HepG2 (cell line): ENCODE results near the gene SLC19A3. TPM values are rescaled to one million over a fixed set of nuclear protein-coding genes. Genes with fewer than 3 reads are reported as not detected.
"Not testable (repeated sequence)": the region's sequence is repeated elsewhere in the genome, so short reads cannot be mapped to it uniquely, and the experiment has no call there.

Experiments used
- ATAC-seq: fragments of 200-7000 bp; cut with Tn5 transposase; 3 replicates; pipeline ENCODE4 v1.9.1; 2020; ENCODE audit warnings: mild to moderate bottlenecking, moderate library complexity
- BruUV-seq: library from RNA; stranded (reverse); fragments of 400-500 nt; replicated peaks from 2 replicates; lab custom pipeline; 2021; lab: Mats Ljungman, UMichigan
- CTCF ChIA-PET: fragments of 300-600 bp; formaldehyde crosslinking; extraction: SDS; loops from one replicate; lab custom pipeline; 2021; ENCODE audit warnings: low total read pairs, inconsistent platforms, low intra/inter-chr PET ratio; lab: Yijun Ruan, JAX
- POLR2A ChIA-PET: fragments of 350-600 bp; sonication (Branson Sonifier 250); formaldehyde crosslinking; loops from one replicate; lab custom pipeline; 2020; ENCODE audit warnings: antibody characterized with exemption, inconsistent platforms; lab: Yijun Ruan, JAX
- DNase-seq: peaks from one replicate; pipeline ENCODE4 v3.0.0-alpha.2; 2015; ENCODE audit warnings: low spot score
- FAIRE-seq: peaks from 3 replicates; lab custom pipeline; 2011; peaks lifted over from hg19 to GRCh38; lab: Jason Lieb, UNC
- H2AFZ ChIP-seq: one replicate; pipeline ENCODE4 v1.6.1; 2011; ENCODE audit warnings: low read length, inconsistent platforms
- H3K27ac ChIP-seq: fragments of 300-600 bp; 3 replicates; pipeline ENCODE4 v1.8.0; 2011; ENCODE audit warnings: mixed run types, mild to moderate bottlenecking, mixed read lengths, low read length, inconsistent platforms; ENCODE audit not compliant: insufficient read depth; ENCODE audit errors: extremely low read length
- H3K27me3 ChIP-seq, 2 experiments: fragments of 200-600 bp in 1 of 2; 2 replicates in 1 of 2; 3 replicates in 1 of 2; pipeline versions ENCODE4 v1.6.0 to v1.8.0; 2011; ENCODE audit warnings: low read length in 2 of 2, mild to moderate bottlenecking in 2 of 2, moderate library complexity in 2 of 2, inconsistent platforms in 1 of 2; ENCODE audit not compliant: insufficient read depth in 2 of 2, control insufficient read depth in 1 of 2
- H3K36me3 ChIP-seq, 2 experiments: fragments of 200-600 bp in 1 of 2; replicated peaks in 1 of 2; 2 replicates in 1 of 2; 3 replicates in 1 of 2; pipeline versions ENCODE4 v1.5.1 to v1.8.0; 2011; ENCODE audit warnings: low read length in 2 of 2, inconsistent platforms in 1 of 2; ENCODE audit not compliant: insufficient read depth in 2 of 2, control insufficient read depth in 1 of 2
- H3K4me1 ChIP-seq: 2 replicates; pipeline ENCODE4 v1.5.1; 2012; ENCODE audit warnings: low read length, inconsistent platforms; ENCODE audit not compliant: insufficient read depth
- H3K4me2 ChIP-seq: 2 replicates; pipeline ENCODE4 v1.6.0; 2011; ENCODE audit warnings: low read depth, low read length, inconsistent platforms
- H3K4me3 ChIP-seq, 3 experiments: fragments of 200-600 bp in 1 of 3; sonication (generic), shearing (Covaris generic) in 1 of 3; replicated peaks in 1 of 3; 2 replicates each; pipeline ENCODE4 v1.5.1; 2011 to 2016; ENCODE audit warnings: low read length in 3 of 3, inconsistent platforms in 2 of 3, low read depth in 2 of 3, mild to moderate bottlenecking in 2 of 3, control low read depth in 1 of 3, mixed read lengths in 1 of 3; ENCODE audit not compliant: insufficient read depth in 1 of 3
- H3K79me2 ChIP-seq: one replicate; pipeline ENCODE4 v1.6.1; 2011; ENCODE audit warnings: low read length, inconsistent platforms; ENCODE audit not compliant: insufficient read depth
- H3K9ac ChIP-seq: 2 replicates; pipeline ENCODE4 v1.6.0; 2011; ENCODE audit warnings: mild to moderate bottlenecking, low read depth, low read length, inconsistent platforms; ENCODE audit not compliant: insufficient read depth
- H3K9me3 ChIP-seq: 2 replicates; pipeline ENCODE4 v1.5.1; 2012; ENCODE audit warnings: mild to moderate bottlenecking, low read length
- H4K20me1 ChIP-seq: 2 replicates; pipeline ENCODE4 v1.6.0; 2011; ENCODE audit warnings: inconsistent platforms, mild to moderate bottlenecking, low read length, moderate library complexity; ENCODE audit not compliant: insufficient read depth
- CEBPZ ChIP-seq: IDR thresholded peaks from 2 replicates; pipeline ENCODE4 v1.6.1; 2012; ENCODE audit warnings: low read length, improper control_type of control experiment
- SP140L ChIP-seq: sonication (generic); formaldehyde crosslinking; IDR thresholded peaks from 2 replicates; pipeline ENCODE4 v1.4.0; 2020; ENCODE audit warnings: missing genetic modification reagents, borderline replicate concordance
- ZNF383 ChIP-seq: sonication (generic); formaldehyde crosslinking; IDR thresholded peaks from 2 replicates; pipeline ENCODE4 v1.4.0; 2020; ENCODE audit warnings: missing genetic modification reagents, mild to moderate bottlenecking, borderline replicate concordance
- ZNF580 ChIP-seq: IDR thresholded peaks from 2 replicates; pipeline ENCODE4 v1.6.1; 2016; ENCODE audit warnings: low read depth, borderline replicate concordance
- ZNF788 ChIP-seq: sonication (generic); formaldehyde crosslinking; IDR thresholded peaks from 2 replicates; pipeline ENCODE4 v1.5.0; 2020; ENCODE audit warnings: mild to moderate bottlenecking, missing genetic modification reagents, borderline replicate concordance
- WGBS: methylation state at CpG from one replicate; pipeline ENCODE4 v1.1.6; 2017; ENCODE audit warnings: low lambda C conversion rate; 5-methylcytosine and 5-hydroxymethylcytosine counted together
- in situ Hi-C: cut with HindIII; loops from 2 replicates; pipeline ENCODE4 v1.10.0; 2017; ENCODE audit warnings: low pct_unique_long_range_greater_than_20kb; ENCODE audit not compliant: extremely low pct_ligation_motif_present
- intact Hi-C: fragments of 100-400 bp; cut with micrococcal nuclease; formaldehyde crosslinking; loops from one replicate; pipeline ENCODE4 v1.10.0; 2022; ENCODE audit not compliant: unreplicated experiment
- polyA plus RNA-seq, 8 experiments: library from polyadenylated mRNA; depleted of rRNA in 3 of 8; stranded (reverse) in 7 of 8; unstranded in 1 of 8; fragments of >200 nt; fragmentation: Illumina TruSeq in 4 of 8; extraction: Trizol in 4 of 8; gene quantifications; 2 replicates each; pipeline versions ENCODE4 v1.2.1 to v1.2.3, GENCODE V29; 2011 to 2016; ENCODE audit warnings: low read depth in 4 of 8, missing spikeins in 1 of 8, mixed read lengths in 1 of 8; ENCODE audit not compliant: insufficient read depth in 1 of 8
- total RNA-seq, 5 experiments: library from RNA; depleted of rRNA; stranded (reverse); fragments of >200 nt; fragmentation: Illumina TruSeq; extraction: Trizol; gene quantifications; 2 replicates each; pipeline ENCODE4 v1.2.3, GENCODE V29; 2016; ENCODE audit warnings: low read depth in 1 of 5

The SLC19A3 gene
- total and polyA plus RNA-seq, 2 of the 13 experiments (the other 11 are each of a cell fraction or from before 2014, with no cell fraction given), result 2.3 to 5.2 TPM

DNA sequence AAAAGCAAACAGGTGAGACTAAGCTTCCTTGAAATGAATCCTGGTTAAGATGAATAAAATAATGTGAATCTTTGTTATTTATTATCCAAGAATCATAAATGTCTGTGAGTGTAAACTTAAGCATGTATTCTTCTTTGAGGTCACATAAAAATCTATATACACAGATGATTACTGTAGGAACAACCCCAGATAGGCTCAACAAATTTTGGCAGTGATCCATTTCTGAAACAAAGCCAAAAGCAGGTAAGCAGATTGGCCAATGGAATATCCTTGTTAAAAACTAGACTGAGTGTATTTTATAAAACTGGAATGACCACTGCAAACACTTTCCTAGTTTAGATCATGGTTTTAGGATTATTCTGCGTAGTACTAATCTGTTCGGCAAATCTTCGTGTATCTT, 39.9 kb downstream of the SLC19A3 start (continued):
- no peak for TF ChIP-seq ZNF383 (CRISPR knock-in tag)

DNA sequence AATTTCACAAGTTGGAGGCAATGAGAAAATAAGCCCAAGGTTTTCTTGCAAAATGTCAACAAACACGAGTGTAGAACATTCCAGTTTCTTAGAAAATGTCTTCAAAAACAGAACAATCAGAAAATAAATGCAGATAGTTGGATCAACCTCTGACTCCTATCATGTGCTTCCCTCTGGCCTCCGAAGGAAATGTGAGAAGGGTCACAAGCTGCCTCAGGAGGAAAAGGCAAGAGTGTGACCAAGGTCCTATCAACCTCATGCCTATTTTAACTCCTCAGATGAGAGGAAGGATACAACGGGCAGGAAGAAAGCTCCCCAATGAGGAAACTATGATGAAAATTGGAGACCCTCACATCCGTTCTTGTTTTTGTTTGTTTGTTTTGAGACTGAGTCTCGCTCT, 43.3 kb downstream of the SLC19A3 start:
- Histone ChIP-seq H3K4me1 (no peaks in the 10 kb centered on the region), H3K36me3 (no peaks in the 10 kb centered on the region), H3K9ac (no peak overlapping the region)
- 45% methylated on average over 5 of the region's 5 CpGs for WGBS
- FAIRE-seq, result no peak
- TF ChIP-seq ZNF788 (CRISPR knock-in tag) (no peak), ZNF580 (CRISPR knock-in tag) (no peak), CEBPZ (no peak), SP140L (CRISPR knock-in tag) (no peak)
- TF ChIP-seq, all 625 proteins: peak for 0
- H3K27me3 ChIP-seq, result no peaks in the 10 kb centered on the region
- intact Hi-C loops, result no loop called here
- H4K20me1 ChIP-seq, result no peaks in the 10 kb centered on the region
- H3K9me3 ChIP-seq, result no peaks in the 10 kb centered on the region
- H3K4me3 ChIP-seq, result no peak overlapping the region
- POLR2A ChIA-PET, result no interaction called here
- H3K4me2 ChIP-seq, result no peak overlapping the region
- DNase-seq, result no peak
- H2AFZ ChIP-seq, result no peak overlapping the region
- no peak for ATAC-seq
- no TSS peak for BruUV-seq
- CTCF ChIA-PET, result no interaction called here
- in situ Hi-C loops, result no loop called here
- H3K79me2 ChIP-seq, result no peaks in the 10 kb centered on the region
- no peak overlapping the region for H3K27ac ChIP-seq

GRCh38 chr2:227673620-227674019, 44.2 kb downstream of the SLC19A3 start:
- DNase-seq, H3K27ac ChIP-seq, H2AFZ ChIP-seq, BruUV-seq, H3K79me2 ChIP-seq, H3K9me3 ChIP-seq, H3K4me2 ChIP-seq, intact Hi-C loops, H4K20me1 ChIP-seq, CTCF ChIA-PET, H3K27me3 ChIP-seq, H3K36me3 ChIP-seq, H3K4me3 ChIP-seq, in situ Hi-C loops, POLR2A ChIA-PET, H3K4me1 ChIP-seq, ATAC-seq, H3K9ac ChIP-seq, FAIRE-seq: not testable (repeated sequence)
- 27% methylated on average over 5 of the region's 5 CpGs for WGBS
